Fibroblast of gingiva (primary cell): ENCODE data around the gene UBE3A.
A peak's percentile ranks its signal among the peaks of the same experiment; 100 is the strongest.

Source experiments
- DNase-seq: peaks from one replicate; pipeline ENCODE4 v3.0.0-alpha.2; 2011; ENCODE audit warnings: low read depth

Gene UBE3A

DNA sequence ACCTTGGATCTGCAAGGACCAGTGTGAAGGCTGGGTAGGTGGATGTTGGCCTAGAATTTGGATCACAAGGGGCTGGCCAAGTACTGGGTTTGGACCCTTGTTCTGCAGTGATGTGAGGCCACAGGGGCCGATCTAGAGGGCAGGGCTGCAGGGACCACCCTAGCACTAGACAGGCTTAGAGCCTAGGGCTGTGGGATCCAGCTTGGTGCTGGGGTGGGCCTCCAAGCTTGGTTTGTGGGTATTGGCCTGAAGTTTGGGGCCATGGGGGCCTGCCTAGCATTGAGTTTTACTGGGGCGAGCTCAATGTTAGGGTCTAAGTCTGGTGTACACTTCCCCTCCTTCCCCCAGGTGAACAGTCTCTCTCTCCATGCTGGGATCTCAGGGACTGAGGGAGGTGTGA, 36.5 kb downstream of the UBE3A start:
- DNase-seq, result no peak

DNA sequence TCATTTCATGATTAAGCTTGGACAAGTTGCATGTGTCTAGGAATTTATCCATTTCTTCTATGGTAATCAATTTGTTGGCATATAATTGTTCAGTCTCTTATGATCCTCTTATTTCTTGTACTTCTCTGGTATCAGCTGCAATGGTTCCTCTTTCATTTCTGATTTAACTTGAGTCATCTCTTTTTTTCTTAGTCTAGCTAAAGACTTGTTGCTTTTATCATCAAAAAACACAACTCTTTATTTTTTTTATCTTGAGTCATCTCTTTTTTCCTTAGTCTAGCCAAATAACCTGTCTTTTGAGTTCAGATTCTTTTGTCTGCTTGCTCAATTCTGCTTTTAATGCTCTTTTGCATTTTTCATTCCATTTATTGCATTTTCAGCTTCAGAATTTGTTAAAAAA, 37.3 kb downstream of the UBE3A start:
- no peak for DNase-seq

DNA sequence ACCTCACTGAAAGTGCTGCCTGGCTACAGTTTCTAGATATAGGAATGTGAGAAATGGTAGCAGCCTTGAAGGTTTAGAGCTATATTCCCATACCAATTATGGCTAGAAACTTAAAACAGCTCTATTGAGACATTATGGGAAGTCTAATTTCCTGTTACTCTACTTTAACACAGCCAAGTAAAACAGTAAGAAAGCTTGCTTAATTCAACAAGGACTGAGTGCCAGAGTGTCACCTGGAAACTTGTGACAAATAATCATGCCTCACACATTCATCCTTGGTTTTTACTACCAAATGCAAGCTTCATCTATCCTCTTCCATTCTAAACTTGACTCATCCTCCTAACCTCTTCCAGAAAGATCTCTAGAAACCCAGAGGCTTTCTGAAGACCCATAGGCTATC, 41.7 kb downstream of the UBE3A start:
- peak; percentile 24 for DNase-seq

DNA sequence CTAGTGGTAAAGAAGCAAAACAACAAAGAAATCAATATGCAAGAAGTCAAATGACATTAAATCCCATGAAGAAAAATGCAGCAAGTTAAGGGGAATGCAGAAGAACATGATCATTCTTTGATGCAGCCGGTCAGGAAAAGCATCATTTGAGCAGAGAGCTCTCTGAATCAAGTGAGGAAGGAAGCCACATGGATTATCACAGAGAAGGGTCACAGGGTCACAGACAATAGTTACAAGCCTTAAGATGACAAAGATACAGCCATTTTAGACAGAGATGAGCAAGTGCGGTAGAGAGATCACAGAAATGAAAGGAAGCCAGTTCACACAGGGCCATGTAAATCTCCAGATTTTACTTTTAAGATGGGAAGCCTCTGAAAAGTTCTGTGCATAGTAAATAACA, 43.9 kb downstream of the UBE3A start:
- no peak for DNase-seq

DNA sequence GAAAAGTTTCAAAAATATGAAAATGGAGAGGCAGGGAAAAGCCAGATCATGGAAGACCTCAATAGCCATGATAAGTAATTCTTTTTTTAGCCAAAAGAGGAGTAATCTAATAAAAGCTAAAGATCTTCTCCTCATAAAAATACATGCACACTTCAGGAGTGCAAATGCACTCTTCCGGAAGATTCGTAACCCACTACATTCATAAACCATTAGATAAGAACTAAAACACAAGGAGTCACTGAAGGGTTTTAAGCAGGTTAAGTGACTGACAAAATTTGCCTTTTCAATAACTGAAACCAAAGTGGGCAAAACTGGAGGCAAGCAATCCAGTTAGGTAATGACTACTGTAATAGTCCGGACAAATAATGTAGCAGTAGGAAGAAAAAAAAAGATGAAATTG, 46.0 kb downstream of the UBE3A start:
- DNase-seq, result no peak

DNA sequence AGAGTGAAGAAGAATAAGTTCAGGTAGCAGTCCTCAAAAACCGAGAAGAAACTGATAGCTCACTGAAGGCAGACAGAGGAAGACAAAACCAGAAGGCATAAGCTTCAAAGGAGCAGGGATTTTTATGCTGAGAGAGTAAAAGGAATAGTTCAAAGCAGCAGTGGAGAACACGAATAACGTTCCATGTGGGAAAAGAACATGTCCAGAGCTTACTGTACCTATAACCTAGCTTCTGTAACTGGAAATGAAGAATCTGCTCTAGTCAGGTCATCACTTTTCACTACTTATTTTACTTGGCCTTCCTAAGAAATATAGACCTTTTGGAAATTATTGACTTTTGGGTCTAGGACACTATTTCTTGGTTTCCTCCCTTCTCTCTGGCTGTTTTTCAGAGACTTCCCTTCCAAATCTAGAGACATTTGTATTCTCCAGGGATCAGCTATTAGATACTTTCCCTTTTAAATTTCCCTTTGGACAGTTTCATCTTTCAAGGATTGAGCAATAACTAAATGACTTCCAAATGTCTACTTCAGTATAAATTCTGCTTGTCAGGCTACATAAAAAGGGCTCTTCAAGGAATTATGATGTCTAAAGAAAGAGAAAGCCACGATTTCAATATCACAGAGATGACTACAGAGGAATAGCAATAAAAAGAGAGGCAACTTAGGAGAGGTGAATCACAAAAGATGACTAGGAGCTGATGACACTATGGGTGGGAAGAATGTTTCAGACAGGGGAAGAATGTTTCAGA, 46.7 kb downstream of the UBE3A start:
- DNase-seq, result peak; percentile 87

DNA sequence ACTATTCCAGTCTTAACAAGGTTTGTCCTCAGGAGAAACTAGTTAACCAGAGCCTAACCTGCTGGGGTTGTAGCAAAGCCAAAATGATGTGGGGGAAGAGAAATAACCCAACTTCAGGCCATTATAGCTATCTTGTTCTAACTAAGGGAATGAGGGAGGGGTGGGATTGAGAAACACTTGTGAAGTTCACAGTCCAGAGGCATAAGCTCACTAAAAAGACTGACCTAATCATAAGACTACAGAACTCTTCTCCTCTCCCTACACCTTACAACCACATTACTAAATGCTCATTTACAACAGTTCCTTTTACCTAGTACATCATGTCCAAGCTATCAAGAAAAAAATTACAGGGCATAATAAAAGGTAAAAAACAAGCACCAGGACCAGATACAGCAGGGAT, 52.8 kb downstream of the UBE3A start:
- DNase-seq, result no peak

DNA sequence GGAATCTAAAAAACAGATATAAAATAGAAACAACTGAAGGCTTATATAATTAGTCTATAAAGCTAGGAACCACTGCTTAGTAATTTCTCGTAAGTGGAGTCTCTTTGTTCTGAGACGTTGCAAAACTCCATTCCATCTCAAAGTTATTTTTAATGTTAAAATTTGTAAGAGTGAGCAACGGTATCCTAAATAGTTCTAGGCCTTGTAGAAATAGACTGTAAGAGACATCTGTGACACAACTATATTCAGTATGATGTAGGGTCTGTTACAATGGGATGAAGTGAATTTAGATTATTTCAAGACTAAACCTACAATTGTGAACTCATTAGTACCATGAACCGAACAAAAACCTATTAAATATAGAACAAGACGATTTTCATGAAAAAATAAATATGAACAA, 57.2 kb downstream of the UBE3A start:
- no peak for DNase-seq

DNA sequence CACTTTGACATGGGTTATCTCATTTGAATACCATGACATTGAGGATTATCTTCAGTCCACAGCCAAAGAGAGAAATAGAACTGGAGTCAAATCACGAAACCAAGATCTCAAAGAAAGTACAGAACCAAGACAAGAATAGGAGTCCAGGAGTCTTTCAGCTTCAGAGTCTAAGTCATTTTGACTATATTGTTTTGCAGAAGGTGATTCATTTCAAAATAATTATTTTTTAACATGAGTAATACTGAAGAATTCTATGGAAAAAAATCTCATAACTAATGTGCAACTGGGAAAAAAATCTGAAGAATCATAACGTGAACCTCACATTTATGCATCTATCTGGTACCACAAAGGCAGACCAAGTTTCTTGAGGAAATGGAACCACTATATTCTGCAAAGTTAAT, 60.3 kb downstream of the UBE3A start:
- DNase-seq, result no peak

DNA sequence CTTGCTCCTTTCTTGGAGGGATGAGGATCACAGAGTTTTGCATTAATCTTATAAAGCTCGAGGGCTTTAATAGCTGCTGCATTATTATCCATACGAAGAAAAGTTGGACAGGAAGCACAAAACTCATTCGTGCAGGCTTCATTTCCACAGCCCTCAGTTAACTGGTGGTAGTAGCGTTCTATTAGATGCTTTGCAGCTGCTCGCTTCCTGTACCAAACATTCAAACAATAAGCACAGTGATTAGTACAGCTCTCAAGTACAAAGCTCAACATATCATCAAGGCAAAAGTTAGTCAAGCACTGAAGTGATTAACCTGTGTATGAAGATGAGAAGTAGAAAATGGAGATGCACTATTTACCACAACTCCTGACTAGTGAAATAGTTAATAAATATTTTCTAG, 63.3 kb downstream of the UBE3A start:
- no peak for DNase-seq

DNA sequence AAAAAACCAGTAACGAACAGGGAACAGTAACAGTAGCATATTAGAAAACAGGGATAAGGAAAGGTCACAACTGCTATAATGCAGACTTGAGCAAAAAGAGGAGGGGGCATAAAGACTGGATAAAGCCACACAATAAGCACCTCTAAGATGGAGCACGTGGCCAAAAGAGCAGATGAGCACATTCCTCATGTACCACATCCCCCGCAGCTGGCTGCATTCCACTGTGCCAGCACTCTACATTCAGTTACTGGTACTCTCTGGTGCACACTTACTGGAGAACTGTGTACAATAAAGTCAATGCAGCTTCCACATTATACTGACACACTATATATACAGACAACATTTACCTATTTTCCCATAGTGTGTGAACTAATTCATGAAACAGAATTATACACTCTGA, 64.7 kb downstream of the UBE3A start:
- DNase-seq, result no peak

DNA sequence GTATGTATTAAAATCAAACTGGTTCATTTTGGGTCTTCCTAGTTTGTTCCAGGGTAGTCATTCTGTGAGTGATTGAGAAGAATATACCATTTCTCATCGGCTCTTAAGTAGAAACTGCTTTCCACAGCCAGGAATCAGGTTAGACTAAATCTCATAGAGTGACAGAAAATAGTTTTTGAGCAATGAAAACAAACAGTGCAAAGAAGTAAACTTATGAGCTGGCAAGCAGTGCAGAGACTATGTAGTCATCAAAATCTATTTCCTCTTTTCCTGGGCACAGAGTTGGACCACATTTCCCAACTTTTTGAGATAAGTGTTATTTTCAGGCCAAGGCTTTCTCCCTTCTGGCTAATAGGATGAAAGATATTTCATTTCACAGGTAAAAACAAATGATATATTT, 66.5 kb downstream of the UBE3A start:
- DNase-seq, result peak; percentile 58

DNA sequence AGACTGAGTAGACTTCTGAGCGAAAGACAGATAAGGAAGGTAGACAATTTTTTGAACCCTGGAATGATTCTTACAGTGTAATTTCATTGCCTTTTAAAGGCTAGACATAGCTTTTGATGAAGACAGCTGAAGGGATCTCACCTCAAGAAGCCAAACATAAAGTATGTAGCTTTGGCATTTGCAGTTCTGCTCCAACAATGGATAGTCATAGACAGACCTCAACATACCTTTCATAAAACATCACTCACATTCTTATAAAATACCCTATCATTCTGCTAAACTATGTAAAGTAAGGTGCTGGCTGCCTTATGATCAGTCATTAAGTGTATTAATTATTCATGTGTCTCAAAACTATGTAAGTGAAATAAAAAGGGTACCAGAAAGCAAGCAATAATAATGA, 70.0 kb downstream of the UBE3A start:
- DNase-seq, result no peak

DNA sequence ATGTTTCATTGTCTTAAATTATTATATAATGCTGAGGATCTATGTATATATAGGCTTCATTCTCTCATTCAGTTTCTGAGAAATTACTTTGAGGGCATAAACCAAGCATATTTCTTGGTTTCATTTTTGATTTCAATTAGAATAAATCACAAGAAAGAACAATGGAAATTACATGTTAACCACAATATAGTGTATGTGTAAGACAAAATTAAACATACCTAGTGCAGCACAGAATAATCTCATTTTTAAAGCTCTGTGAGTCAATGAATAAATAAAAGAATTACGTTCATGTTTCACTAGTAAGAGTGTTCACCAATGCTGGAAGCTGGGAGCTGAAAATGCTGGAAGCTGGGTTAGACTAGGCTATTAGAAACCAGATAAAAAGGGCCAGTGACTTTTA, 72.8 kb downstream of the UBE3A start:
- DNase-seq, result no peak

DNA sequence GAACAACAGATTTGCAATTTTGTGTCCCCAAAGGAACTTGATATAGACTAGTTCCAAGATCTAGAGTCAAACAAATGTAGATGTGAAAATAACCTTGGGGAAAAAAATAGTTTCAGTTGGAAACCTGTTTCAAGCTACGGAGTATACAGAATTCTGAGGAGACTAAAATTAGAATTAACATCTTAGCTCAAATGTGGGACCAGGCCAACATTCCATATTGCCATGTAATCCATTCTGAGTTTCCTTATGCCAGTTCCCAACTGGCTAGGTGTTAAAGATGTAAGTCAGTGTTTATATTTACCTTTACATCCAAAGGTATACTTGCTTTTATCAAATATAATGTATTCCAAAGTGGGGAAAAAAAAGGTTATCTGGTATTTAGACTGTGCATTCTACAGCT, 76.3 kb downstream of the UBE3A start:
- DNase-seq, result no peak

DNA sequence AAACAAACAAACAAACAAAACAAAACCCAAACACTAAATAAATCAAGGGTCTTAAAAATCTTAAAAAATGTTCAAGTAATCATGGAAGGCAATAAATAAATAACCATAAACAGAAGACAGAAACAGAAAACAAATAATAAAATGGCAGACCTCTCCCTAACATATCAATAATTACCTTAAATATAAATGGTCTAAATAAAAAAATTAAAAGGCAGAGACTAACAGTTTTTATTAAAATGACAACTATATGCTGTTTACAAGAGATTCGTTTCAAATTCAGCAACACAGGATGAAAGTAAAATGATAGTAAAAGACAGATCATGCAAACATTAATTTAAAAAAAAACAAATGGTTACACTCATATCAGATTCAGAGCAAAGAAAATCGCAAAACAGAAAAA, 91.1 kb downstream of the UBE3A start:
- DNase-seq, result no peak

DNA sequence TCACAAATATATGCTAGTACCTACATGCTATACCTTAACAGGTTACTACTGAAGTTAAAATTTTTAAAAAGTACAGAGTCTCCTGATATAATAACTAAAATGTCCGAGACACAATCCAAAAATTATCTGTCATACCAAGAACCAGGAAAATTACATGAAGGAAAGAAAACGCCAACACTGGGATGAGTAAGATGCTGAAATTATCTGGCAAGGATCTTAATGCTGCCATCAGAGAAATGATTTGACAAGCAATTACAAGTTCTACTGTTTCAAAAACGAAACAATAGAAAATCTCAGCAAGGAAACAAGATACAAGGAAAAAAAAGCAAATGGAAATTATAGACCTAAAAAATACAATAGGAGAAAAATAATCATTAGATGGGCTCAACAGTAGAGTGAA, 92.5 kb downstream of the UBE3A start:
- DNase-seq, result no peak

DNA sequence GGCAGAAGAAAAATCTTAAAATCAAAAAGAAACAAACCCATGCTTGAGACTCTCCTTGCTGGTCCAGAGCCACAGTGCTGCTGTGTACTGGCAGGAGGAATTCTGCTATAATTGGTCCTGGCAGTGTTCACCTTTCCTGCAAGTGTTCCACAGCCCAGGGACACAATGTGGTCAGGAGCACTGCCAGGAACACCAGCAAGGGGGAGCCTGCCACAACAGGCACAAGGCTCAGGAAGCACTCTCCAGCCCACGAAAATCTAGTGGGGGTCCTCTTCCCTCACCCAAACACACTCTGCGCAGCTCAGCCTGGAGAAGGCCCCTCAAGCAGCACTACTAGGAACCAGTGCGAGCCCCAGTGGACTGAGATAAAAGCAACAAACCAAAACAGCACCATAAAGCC, 92.9 kb downstream of the UBE3A start:
- peak; percentile 50 for DNase-seq

DNA sequence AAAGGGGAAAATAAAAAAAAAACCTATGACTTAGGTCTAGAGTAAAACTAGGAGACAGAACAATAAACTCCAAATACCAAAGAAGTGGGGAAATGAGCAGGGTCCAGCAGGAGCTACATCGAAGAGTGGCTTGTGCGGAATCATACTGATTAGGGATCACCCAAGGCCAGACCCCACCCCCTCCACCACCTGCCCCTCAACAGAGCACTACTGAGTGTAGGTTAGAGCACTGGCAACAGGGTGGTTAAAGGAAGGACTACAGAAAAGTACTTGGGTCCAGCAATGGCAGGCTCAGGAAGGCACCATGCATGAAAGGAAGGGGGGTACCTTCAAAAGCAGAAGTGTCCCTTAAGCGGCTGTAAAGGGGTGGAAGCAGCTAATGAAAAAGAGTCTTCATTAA, 96.2 kb downstream of the UBE3A start:
- no peak for DNase-seq

DNA sequence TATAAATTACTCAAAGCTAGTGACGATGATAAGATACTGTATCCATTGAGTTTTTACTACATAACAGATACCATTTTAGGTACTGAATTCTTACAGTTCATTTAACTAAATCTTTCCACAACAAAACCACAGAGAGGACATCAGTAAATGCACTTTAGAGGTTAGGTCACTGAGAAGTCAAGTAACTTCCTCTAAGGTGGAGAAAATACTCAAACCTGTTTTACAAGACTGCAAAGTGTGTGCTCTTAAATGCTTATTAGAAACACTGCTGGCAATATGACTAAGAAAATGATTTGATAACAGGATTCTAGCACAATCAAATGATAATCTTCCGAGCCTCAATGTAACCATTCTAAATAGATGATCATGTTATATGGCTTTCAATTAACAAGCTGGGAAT, 99.4 kb downstream of the UBE3A start:
- no peak for DNase-seq

DNA sequence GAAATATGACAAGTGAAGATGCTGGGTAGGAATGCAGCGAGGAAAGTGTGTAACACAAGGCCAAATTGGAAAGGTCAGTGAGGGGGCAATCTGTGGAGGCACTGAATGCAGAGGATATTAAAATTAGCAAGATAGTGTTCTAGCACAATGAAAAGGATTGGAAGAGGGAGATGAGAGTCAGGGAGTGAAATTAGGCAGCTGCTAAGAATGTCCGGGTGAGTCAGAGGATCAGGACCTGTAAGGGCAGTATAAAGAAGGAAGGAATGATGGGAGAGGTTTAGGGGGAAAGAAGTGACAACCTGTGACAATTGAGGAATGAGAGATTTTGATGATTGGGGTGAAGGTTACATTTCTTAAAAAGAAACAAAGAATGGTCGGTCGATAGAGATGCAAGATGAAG, 103.5 kb downstream of the UBE3A start:
- no peak for DNase-seq

DNA sequence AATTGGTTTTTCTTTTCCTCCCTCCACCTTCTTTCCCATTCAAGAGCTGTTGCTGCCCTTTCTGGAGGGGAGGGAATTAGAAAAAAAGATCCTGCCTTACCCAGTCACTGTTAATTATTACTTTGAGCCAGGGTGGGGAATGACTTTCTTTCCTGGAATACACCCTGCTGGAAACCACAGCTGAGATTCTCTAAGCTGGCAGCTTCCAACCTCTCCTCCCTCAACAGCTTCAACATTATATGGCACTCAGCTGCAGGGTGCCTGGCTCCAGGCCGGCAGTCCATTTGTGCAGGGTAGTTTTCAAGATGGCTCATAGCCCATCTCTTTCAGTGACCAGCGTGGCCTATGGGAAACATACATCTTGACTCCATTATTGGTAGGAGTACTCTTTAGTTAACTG, 105.8 kb downstream of the UBE3A start:
- no peak for DNase-seq

DNA sequence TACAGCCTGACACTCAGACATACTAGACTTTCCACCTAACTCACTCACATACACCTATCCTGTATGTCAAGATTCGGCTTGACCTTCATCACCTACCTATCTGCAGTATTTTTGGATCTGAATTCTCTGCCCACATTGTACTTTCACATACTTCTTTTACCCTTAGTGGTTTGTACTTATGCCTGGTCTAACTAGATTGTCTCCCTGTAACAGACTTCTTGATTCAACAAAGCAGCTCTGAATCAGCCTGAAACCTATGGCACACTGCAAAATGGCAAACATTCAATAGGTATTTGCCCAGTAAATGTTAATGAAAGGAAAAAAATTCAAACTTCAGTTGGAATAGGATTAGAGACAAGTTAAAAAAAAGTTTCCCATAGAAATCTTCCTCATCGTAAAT, 106.5 kb downstream of the UBE3A start:
- DNase-seq, result no peak

DNA sequence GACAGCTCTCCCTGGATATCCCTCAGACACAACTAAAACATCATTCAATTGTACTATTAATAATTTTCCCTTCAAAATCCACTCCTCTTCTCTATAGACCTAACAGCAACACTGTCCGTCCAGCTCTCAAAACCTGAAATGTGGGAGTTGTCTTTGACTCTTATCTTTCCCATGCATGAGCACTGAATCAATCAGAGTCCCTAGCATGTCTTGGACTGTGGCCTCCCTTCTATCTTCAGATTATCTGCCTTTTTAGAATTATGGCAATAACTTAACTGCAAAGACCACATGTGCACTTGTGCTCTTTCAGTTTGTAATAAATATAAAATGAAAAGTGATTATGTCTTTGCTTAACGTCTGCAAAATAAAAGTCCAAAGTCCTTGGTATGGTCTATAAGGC, 107.0 kb downstream of the UBE3A start:
- no peak for DNase-seq

DNA sequence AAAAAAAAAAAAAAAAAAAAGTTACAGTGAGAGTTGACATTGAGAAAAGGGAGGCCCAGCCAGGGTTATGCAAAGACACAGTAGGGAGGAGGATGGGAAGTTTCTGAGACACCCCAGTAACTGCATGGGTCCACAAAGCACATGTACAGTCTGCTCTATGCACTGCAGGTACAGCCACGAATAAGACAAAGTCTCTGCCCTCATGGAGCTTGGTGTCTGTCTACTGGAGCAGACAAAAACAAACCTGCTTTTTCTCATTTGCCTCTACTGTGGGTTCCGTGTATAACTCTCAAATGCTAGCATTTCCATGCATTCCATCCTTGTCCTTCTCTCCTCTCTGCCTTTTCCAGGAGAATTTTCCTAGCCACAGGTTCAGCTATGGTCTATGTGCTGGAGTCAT, 107.4 kb downstream of the UBE3A start:
- no peak for DNase-seq
